Measurements from ENCODE around the gene MEG3. TPM values are rescaled to one million over a fixed set of nuclear protein-coding genes. Genes with fewer than 3 reads are reported as not detected.

Gene MEG3
- total RNA-seq, 1 experiment from 2014 or later, result not detected

GRCh38 chr14:100823413-100824080, 2.4 kb upstream of the MEG3 start:
- Mint-ChIP-seq H3K36me3 (ENCODE audit: insufficient read depth, unreplicated experiment) (no peaks in the 10 kb centered on the region), H3K27me3 (ENCODE audit: unreplicated experiment) (peaks cover 1% of the 10 kb centered on the region), H3K27ac (ENCODE audit: unreplicated experiment) (no peak overlapping the region), H3K4me1 (ENCODE audit: low read depth, unreplicated experiment) (no peaks in the 10 kb centered on the region), H3K4me3 (ENCODE audit: low read depth, unreplicated experiment) (no peak overlapping the region), H3K9me3 (ENCODE audit: low read depth, unreplicated experiment) (peaks cover 6% of the 10 kb centered on the region)
- CTCF ChIA-PET, result no interaction called here
- DNase-seq, result no peak
- no peak for TF ChIP-seq CTCF (IDR thresholded peaks at IDR 0.05; ENCODE audit: unreplicated experiment)
- BruUV-seq (replicated peaks), result no TSS peak
- intact Hi-C loops (cut with micrococcal nuclease; ENCODE audit: unreplicated experiment), result no loop called here

GRCh38 chr14:100824091-100824551, 1.8 kb upstream of the MEG3 start:
- Mint-ChIP-seq H3K4me1 (ENCODE audit: low read depth, unreplicated experiment) (no peaks in the 10 kb centered on the region), H3K27me3 (ENCODE audit: unreplicated experiment) (peaks cover 7% of the 10 kb centered on the region), H3K4me3 (ENCODE audit: low read depth, unreplicated experiment) (no peak overlapping the region), H3K27ac (ENCODE audit: unreplicated experiment) (no peak overlapping the region), H3K36me3 (ENCODE audit: insufficient read depth, unreplicated experiment) (no peaks in the 10 kb centered on the region), H3K9me3 (ENCODE audit: low read depth, unreplicated experiment) (peaks cover 8% of the 10 kb centered on the region)
- TF ChIP-seq CTCF (IDR thresholded peaks at IDR 0.05; ENCODE audit: unreplicated experiment), result no peak
- BruUV-seq (replicated peaks), result no TSS peak
- DNase-seq, result no peak
- CTCF ChIA-PET, result no interaction called here
- intact Hi-C loops (cut with micrococcal nuclease; ENCODE audit: unreplicated experiment), result no loop called here

- no peak for TF ChIP-seq CTCF (IDR thresholded peaks at IDR 0.05; ENCODE audit: unreplicated experiment)
- Mint-ChIP-seq H3K4me3 (ENCODE audit: low read depth, unreplicated experiment) (no peak overlapping the region), H3K27me3 (ENCODE audit: unreplicated experiment) (peaks cover 17% of the 10 kb centered on the region), H3K4me1 (ENCODE audit: low read depth, unreplicated experiment) (no peaks in the 10 kb centered on the region), H3K36me3 (ENCODE audit: insufficient read depth, unreplicated experiment) (no peaks in the 10 kb centered on the region), H3K9me3 (ENCODE audit: low read depth, unreplicated experiment) (peaks cover 8% of the 10 kb centered on the region), H3K27ac (ENCODE audit: unreplicated experiment) (no peak overlapping the region)
- intact Hi-C loops (cut with micrococcal nuclease; ENCODE audit: unreplicated experiment), result no loop called here
- BruUV-seq (replicated peaks), result no TSS peak
- CTCF ChIA-PET, result no interaction called here
- no peak for DNase-seq
These were observed 811 bp upstream of the MEG3 start for GRCh38 chr14:100824901-100825712.

GRCh38 chr14:100826391-100827100, 628 bp downstream of the MEG3 start:
- CTCF ChIA-PET, result no interaction called here
- Mint-ChIP-seq H3K9me3 (ENCODE audit: low read depth, unreplicated experiment) (peaks cover 8% of the 10 kb centered on the region), H3K27me3 (ENCODE audit: unreplicated experiment) (peaks cover 28% of the 10 kb centered on the region), H3K36me3 (ENCODE audit: insufficient read depth, unreplicated experiment) (no peaks in the 10 kb centered on the region), H3K4me3 (ENCODE audit: low read depth, unreplicated experiment) (no peak overlapping the region), H3K27ac (ENCODE audit: unreplicated experiment) (no peak overlapping the region), H3K4me1 (ENCODE audit: low read depth, unreplicated experiment) (no peaks in the 10 kb centered on the region)
- TF ChIP-seq CTCF (IDR thresholded peaks at IDR 0.05; ENCODE audit: unreplicated experiment), result no peak
- DNase-seq, result no peak
- intact Hi-C loops (cut with micrococcal nuclease; ENCODE audit: unreplicated experiment), result no loop called here
- BruUV-seq (replicated peaks), result no TSS peak

Data from Calu3 (cell line).